Left ventricle myocardium inferior (tissue), 1 donor: ENCODE measurements around the gene CDV3. TPM values are rescaled to one million over a fixed set of nuclear protein-coding genes. Genes with fewer than 3 reads are reported as not detected.
"Not testable (repeated sequence)": the region's sequence is repeated elsewhere in the genome, so short reads cannot be mapped to it uniquely, and the experiment has no call there.

Experiments
- DNase-seq: peaks from one replicate; pipeline ENCODE4 v3.0.0-alpha.2; 2020
- H3K27ac ChIP-seq: fragments of 200-600 bp; replicated peaks from 2 replicates; pipeline ENCODE4 v1.8.0; 2021
- H3K27me3 ChIP-seq: fragments of 200-600 bp; 2 replicates; pipeline ENCODE4 v1.8.0; 2021; ENCODE audit warnings: low read depth
- H3K36me3 ChIP-seq: fragments of 200-600 bp; 2 replicates; pipeline ENCODE4 v1.8.0; 2021
- H3K4me1 ChIP-seq: fragments of 200-600 bp; 2 replicates; pipeline ENCODE4 v1.8.0; 2021
- H3K4me3 ChIP-seq: fragments of 200-600 bp; 2 replicates; pipeline ENCODE4 v1.8.0; 2021; ENCODE audit warnings: mild to moderate bottlenecking, moderate library complexity
- H3K9me3 ChIP-seq: fragments of 200-600 bp; replicated peaks from 2 replicates; pipeline ENCODE4 v1.8.0; 2021
- intact Hi-C: fragments of 100-400 bp; cut with micrococcal nuclease; formaldehyde crosslinking; loops from one replicate; pipeline ENCODE4 v1.11.0; 2022
- total RNA-seq: library from RNA; stranded (reverse); fragmentation: NEBNext Ultra II Directional; extraction: Animal tissue kit (Norgen Biotek cat#: 25700); gene quantifications from one replicate; pipeline ENCODE4 v1.2.1, GENCODE V29; 2021
- TF ChIP-seq, protein P1 (sequence below): fragments of 200-600 bp; IDR thresholded peaks from 2 replicates; pipeline ENCODE4 v1.8.0; 2021; ENCODE audit warnings: antibody characterized with exemption, mild to moderate bottlenecking, borderline replicate concordance
- donor health status: DM: no; HTN: yes; CAD: no; lungs with severe emphysema.

Gene CDV3
- total RNA-seq, 1 donor from 2014 or later, result 134 TPM

- no peaks in the 10 kb centered on the region for H3K36me3 ChIP-seq
- no peaks in the 10 kb centered on the region for H3K9me3 ChIP-seq
- intact Hi-C loops, result no loop called here
- TF ChIP-seq, protein P1, sequence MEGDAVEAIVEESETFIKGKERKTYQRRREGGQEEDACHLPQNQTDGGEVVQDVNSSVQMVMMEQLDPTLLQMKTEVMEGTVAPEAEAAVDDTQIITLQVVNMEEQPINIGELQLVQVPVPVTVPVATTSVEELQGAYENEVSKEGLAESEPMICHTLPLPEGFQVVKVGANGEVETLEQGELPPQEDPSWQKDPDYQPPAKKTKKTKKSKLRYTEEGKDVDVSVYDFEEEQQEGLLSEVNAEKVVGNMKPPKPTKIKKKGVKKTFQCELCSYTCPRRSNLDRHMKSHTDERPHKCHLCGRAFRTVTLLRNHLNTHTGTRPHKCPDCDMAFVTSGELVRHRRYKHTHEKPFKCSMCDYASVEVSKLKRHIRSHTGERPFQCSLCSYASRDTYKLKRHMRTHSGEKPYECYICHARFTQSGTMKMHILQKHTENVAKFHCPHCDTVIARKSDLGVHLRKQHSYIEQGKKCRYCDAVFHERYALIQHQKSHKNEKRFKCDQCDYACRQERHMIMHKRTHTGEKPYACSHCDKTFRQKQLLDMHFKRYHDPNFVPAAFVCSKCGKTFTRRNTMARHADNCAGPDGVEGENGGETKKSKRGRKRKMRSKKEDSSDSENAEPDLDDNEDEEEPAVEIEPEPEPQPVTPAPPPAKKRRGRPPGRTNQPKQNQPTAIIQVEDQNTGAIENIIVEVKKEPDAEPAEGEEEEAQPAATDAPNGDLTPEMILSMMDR, result no peak
- H3K4me1 ChIP-seq, result peaks cover 14% of the 10 kb centered on the region
- no peaks in the 10 kb centered on the region for H3K27me3 ChIP-seq
- H3K27ac ChIP-seq, result no peak overlapping the region
- DNase-seq, result no peak
- H3K4me3 ChIP-seq, result no peak overlapping the region
These were observed 30.6 kb upstream of the CDV3 start for GRCh38 chr3:133542871-133543270.

DNA sequence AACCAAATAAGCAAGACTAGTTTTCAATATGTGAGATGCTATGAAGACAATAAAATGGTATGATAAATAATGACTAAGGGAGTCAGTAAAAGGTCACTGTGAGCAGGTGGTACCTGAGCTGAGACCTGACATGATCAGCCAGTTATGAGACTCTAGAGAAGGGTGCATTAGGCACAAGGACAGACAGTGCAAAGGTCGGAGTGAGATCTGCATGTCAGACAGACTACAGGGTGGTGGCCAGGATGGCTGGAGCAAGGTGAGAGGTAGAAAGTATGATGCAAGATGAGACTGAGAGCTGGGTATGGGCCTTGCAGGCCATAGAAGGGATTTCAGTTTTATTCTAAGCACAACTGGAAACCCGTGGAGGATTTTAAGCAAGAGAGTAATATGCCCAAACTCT, 28.5 kb upstream of the CDV3 start:
- intact Hi-C loops, H3K9me3 ChIP-seq, H3K27me3 ChIP-seq, DNase-seq, H3K36me3 ChIP-seq, H3K27ac ChIP-seq, H3K4me3 ChIP-seq: not testable (repeated sequence)
- peaks cover 19% of the 10 kb centered on the region for H3K4me1 ChIP-seq

DNA sequence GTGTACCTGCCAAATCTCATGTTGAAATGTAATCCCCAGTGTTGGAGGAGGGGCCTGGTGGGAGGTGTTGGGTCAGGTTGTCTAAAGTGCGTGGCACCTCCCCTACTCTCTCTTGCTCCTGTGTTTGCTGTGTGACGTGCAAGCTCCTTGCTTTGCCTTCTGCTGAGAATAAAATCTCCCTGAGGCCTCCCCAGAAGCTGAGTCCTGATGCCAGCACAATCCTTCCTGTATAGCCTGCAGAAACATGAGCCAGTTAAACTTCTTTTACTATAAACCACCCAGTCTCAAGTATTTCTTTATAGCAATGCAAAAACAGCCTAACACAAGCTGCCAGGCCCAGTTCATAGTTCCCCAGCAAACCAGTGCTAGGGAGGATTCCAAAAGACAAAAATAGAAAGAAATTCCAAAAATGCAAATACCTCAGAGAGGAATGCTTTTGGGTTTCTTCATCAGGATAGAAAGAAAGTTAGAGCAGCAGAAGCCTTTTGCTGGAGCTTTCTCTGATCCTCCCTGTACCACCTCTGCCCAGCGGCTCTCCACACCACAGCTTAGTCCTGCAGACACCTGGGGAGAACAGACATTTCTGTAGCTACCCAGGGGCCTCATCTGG, 25.9 kb upstream of the CDV3 start:
- DNase-seq, result peak; percentile 16
- H3K9me3 ChIP-seq, result no peaks in the 10 kb centered on the region
- no peak overlapping the region for H3K4me3 ChIP-seq
- TF ChIP-seq, protein P1, result no peak
- no peaks in the 10 kb centered on the region for H3K36me3 ChIP-seq
- peaks cover 19% of the 10 kb centered on the region for H3K4me1 ChIP-seq
- intact Hi-C loops, result no loop called here
- peak overlapping the region; percentile 76 for H3K27ac ChIP-seq
- no peaks in the 10 kb centered on the region for H3K27me3 ChIP-seq

DNA sequence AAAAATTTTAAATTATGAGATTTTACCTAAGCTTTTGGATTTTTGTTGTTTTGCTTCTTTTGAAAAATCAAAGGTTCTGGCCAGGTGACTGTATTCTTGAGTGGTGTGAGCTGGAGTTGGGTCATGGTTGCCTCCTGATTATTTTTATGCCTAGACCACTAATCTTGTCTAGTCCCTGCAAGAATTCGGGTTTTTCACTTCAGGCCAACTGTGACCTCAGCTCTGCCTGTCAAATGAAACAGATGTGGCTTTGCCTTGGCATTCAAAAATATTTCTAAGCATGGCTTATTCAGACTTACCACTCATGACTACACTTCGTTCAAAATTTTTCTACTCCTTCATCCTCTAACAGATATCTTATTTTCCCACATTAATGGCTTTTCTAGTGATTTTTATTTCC, 25.4 kb upstream of the CDV3 start:
- Histone ChIP-seq H3K4me1 (peaks cover 19% of the 10 kb centered on the region), H3K27me3 (no peaks in the 10 kb centered on the region), H3K4me3 (no peak overlapping the region), H3K9me3 (no peaks in the 10 kb centered on the region), H3K36me3 (no peaks in the 10 kb centered on the region), H3K27ac (peak overlapping the region; percentile 76)
- intact Hi-C loops, result no loop called here
- no peak for DNase-seq
- TF ChIP-seq, protein P1, result no peak

DNA sequence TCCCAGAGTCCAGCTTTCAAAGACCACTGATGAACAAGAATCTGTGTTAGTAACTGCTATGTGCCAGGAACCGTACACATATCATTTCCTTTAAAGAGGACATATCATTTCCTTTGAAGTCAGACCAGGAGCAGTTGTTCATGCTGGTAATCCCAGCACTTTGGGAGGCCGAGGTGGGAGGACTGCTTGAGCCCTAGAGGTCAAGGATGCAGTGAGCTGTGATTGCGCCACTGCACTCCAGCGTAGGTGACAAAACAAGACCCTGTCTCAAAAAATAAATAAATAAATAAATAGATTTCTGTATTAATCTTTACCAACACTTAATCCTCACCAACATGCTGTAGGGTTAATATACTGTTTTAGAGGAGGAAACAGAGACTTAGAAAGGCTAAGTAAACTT, 23.9 kb upstream of the CDV3 start:
- no peak overlapping the region for H3K4me3 ChIP-seq
- intact Hi-C loops, result no loop called here
- H3K27me3 ChIP-seq, result no peaks in the 10 kb centered on the region
- peaks cover 19% of the 10 kb centered on the region for H3K4me1 ChIP-seq
- H3K27ac ChIP-seq, result no peak overlapping the region
- no peaks in the 10 kb centered on the region for H3K9me3 ChIP-seq
- DNase-seq, result no peak
- H3K36me3 ChIP-seq, result no peaks in the 10 kb centered on the region
- TF ChIP-seq, protein P1, result no peak

DNA sequence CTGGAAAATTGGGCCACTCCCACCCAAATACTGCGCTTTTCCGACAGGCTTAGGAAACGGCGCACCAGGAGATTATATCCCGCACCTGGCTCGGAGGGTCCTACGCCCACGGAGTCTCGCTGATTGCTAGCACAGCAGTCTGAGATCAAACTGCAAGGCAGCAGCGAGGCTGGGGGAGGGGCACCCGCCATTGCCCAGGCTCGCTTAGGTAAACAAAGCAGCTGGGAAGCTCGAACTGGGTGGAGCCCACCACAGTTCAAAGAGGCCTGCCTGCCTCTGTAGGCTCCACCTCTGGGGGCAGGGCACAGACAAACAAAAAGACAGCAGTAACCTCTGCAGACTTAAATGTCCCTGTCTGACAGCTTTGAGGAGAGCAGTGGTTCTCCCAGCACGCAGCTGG, 21.9 kb upstream of the CDV3 start:
- H3K36me3 ChIP-seq, intact Hi-C loops, H3K9me3 ChIP-seq, H3K4me3 ChIP-seq, DNase-seq, H3K27me3 ChIP-seq, H3K27ac ChIP-seq: not testable (repeated sequence)
- H3K4me1 ChIP-seq, result peaks cover 16% of the 10 kb centered on the region
